HG03432 (cell line): ENCODE measurements around the gene PLA2G2D.

Source experiments
- ATAC-seq: cut with Tn5 transposase; IDR thresholded peaks from one replicate; pipeline ENCODE4 v1.9.1; 2021; ENCODE audit warnings: mild to moderate bottlenecking, moderate library complexity; ENCODE audit not compliant: unreplicated experiment

PLA2G2D gene

GRCh38 chr1:20089328-20090077, 29.8 kb downstream of the PLA2G2D start:
- no peak for ATAC-seq

GRCh38 chr1:20087668-20088067, 31.7 kb downstream of the PLA2G2D start:
- no peak for ATAC-seq

GRCh38 chr1:20086800-20087199, 32.5 kb downstream of the PLA2G2D start:
- no peak for ATAC-seq

GRCh38 chr1:20083178-20083944, 36.0 kb downstream of the PLA2G2D start:
- ATAC-seq = no peak

- no peak for ATAC-seq
Measured at GRCh38 chr1:20082772-20083171, 36.6 kb downstream of the PLA2G2D start.

- no peak for ATAC-seq
Measured at GRCh38 chr1:20081353-20081810, 38.0 kb downstream of the PLA2G2D start.

- peak; percentile 59 for ATAC-seq
Measured at GRCh38 chr1:20080441-20081352, 38.6 kb downstream of the PLA2G2D start.

- ATAC-seq = no peak
Measured at GRCh38 chr1:20079661-20080305, 39.6 kb downstream of the PLA2G2D start.

GRCh38 chr1:20078711-20079110, 40.6 kb downstream of the PLA2G2D start:
- no peak for ATAC-seq

GRCh38 chr1:20078171-20078651, 41.1 kb downstream of the PLA2G2D start:
- ATAC-seq = peak; percentile 43

- no peak for ATAC-seq
Measured at GRCh38 chr1:20076710-20077461, 42.5 kb downstream of the PLA2G2D start.

GRCh38 chr1:20076223-20076622, 43.1 kb downstream of the PLA2G2D start:
- ATAC-seq = no peak

GRCh38 chr1:20075345-20075744, 44.0 kb downstream of the PLA2G2D start:
- ATAC-seq = no peak

- no peak for ATAC-seq
Measured at GRCh38 chr1:20074725-20075171, 44.6 kb downstream of the PLA2G2D start.

- ATAC-seq = no peak
Measured at GRCh38 chr1:20074055-20074724, 45.1 kb downstream of the PLA2G2D start.

GRCh38 chr1:20073256-20073655, 46.1 kb downstream of the PLA2G2D start:
- ATAC-seq = no peak

GRCh38 chr1:20072771-20073170, 46.6 kb downstream of the PLA2G2D start:
- no peak for ATAC-seq

- no peak for ATAC-seq
Measured at GRCh38 chr1:20071416-20071815, 47.9 kb downstream of the PLA2G2D start.

- ATAC-seq = no peak
Measured at GRCh38 chr1:20070357-20070756, 49.0 kb downstream of the PLA2G2D start.
